RPMI8226 (cell line): ENCODE results near the gene OR2G6.
"Not testable (repeated sequence)": the region's sequence is repeated elsewhere in the genome, so short reads cannot be mapped to it uniquely, and the experiment has no call there.

Experiments
- DNase-seq: peaks from one replicate; pipeline ENCODE4 v3.0.0-alpha.2; 2015

OR2G6 gene

GRCh38 chr1:248507773-248508172 lies at the start of gene OR2G6:
Gene OR2G6, plus strand, starts transcription at chr1:248508073. Its CDS starts 13,574 bp downstream, at chr1:248521647.
- DNase-seq: not testable (repeated sequence)

- not testable (repeated sequence) for DNase-seq
Observed at GRCh38 chr1:248459117-248459516, 48.8 kb upstream of the OR2G6 start.

GRCh38 chr1:248471154-248471553 lies 36.7 kb upstream of the OR2G6 start:
- no peak for DNase-seq

GRCh38 chr1:248472111-248472510 lies 35.8 kb upstream of the OR2G6 start:
- not testable (repeated sequence) for DNase-seq

- not testable (repeated sequence) for DNase-seq
Observed at GRCh38 chr1:248473051-248473450, 34.8 kb upstream of the OR2G6 start, which contains the start of gene OR2T3. Gene OR2T3, plus strand, starts transcription at chr1:248473351. Its CDS starts 0 bp downstream, at chr1:248473351.

- not testable (repeated sequence) for DNase-seq
Observed at GRCh38 chr1:248475660-248476059, 32.2 kb upstream of the OR2G6 start.

GRCh38 chr1:248481686-248482579 lies 25.9 kb upstream of the OR2G6 start:
- not testable (repeated sequence) for DNase-seq

- not testable (repeated sequence) for DNase-seq
Observed at GRCh38 chr1:248488289-248488688, 19.6 kb upstream of the OR2G6 start, which contains the start of gene OR2T5. Gene OR2T5, plus strand, starts transcription at chr1:248488589. Its CDS starts 0 bp downstream, at chr1:248488589.

GRCh38 chr1:248496661-248497060 lies 11.2 kb upstream of the OR2G6 start:
- DNase-seq: not testable (repeated sequence)

GRCh38 chr1:248500305-248501035 lies 7.4 kb upstream of the OR2G6 start:
- DNase-seq: not testable (repeated sequence)

- DNase-seq: not testable (repeated sequence)
Observed at GRCh38 chr1:248510217-248510616, 2.3 kb downstream of the OR2G6 start.

GRCh38 chr1:248521856-248522255 lies 14.0 kb downstream of the OR2G6 start:
- DNase-seq: no peak

- DNase-seq: not testable (repeated sequence)
Observed at GRCh38 chr1:248537449-248537848, 29.6 kb downstream of the OR2G6 start.

GRCh38 chr1:248547383-248547782 lies 39.5 kb downstream of the OR2G6 start:
- not testable (repeated sequence) for DNase-seq

- not testable (repeated sequence) for DNase-seq
Observed at GRCh38 chr1:248551027-248551426, 43.2 kb downstream of the OR2G6 start.

- DNase-seq: not testable (repeated sequence)
Observed at GRCh38 chr1:248562672-248563071, 54.8 kb downstream of the OR2G6 start, which contains the start of gene OR2T29. Gene OR2T29, minus strand, starts transcription at chr1:248562772. Its CDS starts 3,281 bp downstream, at chr1:248559491.

GRCh38 chr1:248565530-248566373 lies 57.9 kb downstream of the OR2G6 start:
- not testable (repeated sequence) for DNase-seq

GRCh38 chr1:248569049-248569448 lies 61.2 kb downstream of the OR2G6 start:
- not testable (repeated sequence) for DNase-seq

- DNase-seq: not testable (repeated sequence)
Observed at GRCh38 chr1:248570811-248571210, 62.9 kb downstream of the OR2G6 start.

- DNase-seq: not testable (repeated sequence)
Observed at GRCh38 chr1:248572049-248572448, 64.2 kb downstream of the OR2G6 start.

- not testable (repeated sequence) for DNase-seq
Observed at GRCh38 chr1:248573856-248574255, 66.0 kb downstream of the OR2G6 start.

GRCh38 chr1:248574657-248575056 lies 66.8 kb downstream of the OR2G6 start, which contains the start of gene OR2T34:
Gene OR2T34, minus strand, starts transcription at chr1:248574757. Its CDS starts 0 bp downstream, at chr1:248574757.
- DNase-seq: not testable (repeated sequence)
